NCI-H524 treated with DMSO at 0.1 percent for 48 hours (cell line): ENCODE data around the gene CAPN7.

Experiments used
- DNase-seq: peaks from one replicate; lab custom pipeline; 2025; lab: John Stamatoyannopoulos, UW

The CAPN7 gene

DNA sequence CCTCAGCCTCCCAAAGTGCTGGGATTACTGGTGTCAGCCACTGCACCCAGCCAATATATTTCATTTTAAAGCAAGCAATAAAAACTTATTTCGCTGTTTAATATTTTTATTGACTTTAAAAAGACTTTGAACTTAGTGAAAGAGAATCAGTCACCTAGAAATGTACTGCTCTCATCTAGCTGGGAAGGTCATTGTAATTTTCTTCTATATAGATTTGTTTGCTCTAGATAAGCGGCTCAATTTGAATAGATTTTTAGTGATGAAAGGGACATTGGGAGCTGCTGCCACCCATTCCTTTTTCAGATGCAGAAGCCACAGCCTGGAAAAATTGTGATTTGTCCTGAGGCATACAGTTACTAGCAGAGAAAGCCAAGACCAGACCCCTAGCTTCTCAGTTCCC lies 40.1 kb downstream of the CAPN7 start:
- DNase-seq = no peak

DNA sequence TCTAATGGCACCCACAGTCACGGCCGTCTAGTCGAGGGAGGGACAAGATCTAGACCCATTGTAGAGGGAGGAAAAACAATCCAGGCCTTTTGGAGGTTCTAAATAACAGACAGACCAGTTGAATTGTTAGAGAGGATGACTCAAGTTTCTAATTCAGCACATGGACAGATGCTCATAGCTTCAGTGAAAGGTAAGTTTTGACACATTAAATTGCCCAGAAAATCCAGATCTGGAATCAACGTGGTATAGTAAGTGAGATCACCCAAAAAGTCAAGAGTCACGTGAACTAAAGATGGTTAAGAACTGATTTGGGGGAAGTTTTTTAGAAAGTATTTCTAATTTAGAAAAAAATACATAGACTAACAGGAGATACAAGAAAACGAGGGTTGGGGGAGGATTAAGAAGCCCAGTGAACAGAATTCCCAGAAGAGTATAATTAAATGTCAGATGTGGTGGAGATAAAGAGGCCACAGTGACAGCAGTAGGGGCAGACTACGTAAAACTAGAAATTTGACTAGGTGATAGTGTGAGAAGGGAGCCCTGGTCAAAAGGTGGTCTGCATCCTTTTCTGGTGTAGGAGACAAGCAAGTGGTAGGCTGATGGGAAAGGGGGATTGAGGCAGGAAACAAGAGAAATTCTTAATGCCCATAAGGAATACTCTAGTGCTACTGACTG lies 47.1 kb downstream of the CAPN7 start:
- DNase-seq = no peak

DNA sequence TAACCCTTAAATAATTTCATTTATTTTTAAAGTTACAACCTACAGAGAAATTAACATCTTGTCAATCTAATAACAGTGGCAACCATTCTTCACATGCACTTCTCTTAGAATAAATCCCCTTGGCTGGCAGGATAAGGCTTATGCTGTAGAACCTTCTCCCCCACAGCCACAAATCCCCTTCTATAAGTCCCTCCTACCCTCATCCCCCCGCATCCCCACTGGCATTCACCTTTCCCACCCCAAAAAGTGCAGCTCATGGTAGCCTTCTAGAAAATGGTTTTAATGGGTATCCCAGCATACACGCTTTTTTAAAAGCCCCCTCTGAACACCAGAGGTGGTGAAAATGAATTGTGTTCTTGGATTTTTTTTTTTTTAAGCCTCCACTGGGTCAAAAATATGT lies 49.2 kb downstream of the CAPN7 start:
- DNase-seq = no peak

DNA sequence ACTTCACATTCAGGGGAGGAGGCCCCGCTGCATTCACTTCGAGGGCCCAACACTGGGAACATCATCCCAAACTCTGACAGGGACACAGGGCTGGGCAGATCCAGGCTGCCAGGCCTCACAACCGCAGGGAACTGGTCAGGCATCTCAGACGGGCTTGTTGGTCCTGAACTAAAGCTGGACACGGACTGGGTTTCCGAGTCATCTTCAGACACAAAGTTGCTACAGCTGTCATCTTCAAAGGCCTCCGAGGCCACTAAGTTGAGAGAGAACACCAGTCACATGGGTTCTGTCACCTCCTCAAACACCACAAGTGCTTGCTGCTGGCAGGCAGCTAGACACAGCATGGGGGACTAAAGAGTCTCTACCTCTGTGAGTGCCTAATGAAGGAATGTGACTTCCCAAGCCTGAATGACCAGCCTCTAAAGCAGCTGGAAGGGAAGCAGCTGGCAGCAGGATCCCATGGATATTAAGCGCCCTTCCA lies 50.9 kb downstream of the CAPN7 start:
- DNase-seq = no peak

DNA sequence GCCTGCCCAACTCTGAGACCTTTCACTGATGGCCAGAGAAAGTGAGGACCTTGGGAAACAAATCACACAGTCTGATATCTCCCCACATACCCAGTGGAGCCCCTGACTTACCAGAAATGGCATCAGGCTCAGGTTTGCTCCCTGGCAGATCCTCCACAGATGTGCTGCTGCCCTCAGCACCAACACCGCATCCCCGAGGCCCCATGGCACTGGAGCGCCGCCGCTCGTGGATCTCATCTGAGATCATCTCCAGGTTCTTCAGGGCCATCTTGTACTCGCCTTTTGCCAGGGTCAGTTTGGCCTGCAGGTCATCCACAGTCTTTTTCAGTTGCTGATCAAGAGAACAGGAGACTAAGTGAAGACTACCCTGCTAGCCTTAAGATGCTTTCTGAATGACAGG lies 52.7 kb downstream of the CAPN7 start:
- no peak for DNase-seq

DNA sequence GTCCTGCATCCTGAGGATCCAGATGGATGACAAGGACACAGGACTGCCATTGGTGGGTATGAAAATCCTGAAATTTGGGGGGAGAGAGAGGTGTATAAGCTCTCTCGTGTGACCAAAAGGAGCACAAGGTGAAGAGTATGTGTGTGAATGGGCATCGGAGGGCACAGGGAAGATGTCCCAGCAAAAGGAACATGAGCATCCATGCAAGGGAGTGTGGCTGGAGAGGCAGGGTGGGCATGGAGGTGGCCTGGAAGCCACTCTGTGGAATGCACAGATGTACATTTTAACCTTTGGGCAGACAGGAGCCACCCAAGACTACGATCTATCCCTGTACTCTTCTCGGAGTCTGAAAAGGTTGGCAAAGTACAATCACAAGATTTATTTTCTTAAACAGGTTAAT lies 54.5 kb downstream of the CAPN7 start:
- DNase-seq = no peak

DNA sequence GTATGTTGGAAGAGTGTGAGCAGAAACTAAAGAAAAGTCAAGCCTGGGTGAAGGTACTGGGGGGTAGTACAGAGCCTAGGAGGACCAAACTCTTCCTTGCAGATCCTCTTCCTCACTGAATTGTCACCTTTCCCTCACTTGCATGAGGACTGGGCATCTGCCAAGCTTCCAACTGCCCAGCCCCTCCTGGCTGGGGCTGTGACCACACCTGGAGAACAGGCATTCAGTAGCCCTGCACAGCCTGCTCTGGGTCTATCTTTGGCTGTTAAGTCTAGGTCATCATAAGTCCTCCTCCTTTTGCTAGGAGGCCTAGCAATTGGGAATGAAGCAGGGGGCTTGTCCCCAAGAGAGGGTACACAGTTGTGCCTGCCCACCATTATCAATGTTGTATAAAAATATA lies 55.2 kb downstream of the CAPN7 start:
- no peak for DNase-seq

DNA sequence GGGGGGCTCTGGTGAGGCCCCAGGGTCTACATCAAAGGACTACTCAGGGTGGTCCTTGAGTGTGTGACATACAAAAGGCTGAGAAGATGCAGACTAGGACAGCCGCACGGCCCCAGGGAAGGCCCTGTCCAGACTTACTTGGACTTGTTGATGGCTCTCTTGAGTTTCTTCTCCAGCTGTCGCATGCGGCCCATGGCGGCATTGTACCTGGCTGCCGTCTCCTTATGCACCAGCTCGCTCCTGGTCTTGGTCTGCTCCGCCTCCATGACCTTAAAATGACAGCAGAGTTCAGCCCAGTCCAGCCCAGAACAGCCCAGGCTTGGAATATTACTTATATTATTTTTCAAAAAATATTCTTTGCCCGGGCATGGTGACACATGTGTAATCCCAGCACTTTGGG lies 56.0 kb downstream of the CAPN7 start:
- no peak for DNase-seq

DNA sequence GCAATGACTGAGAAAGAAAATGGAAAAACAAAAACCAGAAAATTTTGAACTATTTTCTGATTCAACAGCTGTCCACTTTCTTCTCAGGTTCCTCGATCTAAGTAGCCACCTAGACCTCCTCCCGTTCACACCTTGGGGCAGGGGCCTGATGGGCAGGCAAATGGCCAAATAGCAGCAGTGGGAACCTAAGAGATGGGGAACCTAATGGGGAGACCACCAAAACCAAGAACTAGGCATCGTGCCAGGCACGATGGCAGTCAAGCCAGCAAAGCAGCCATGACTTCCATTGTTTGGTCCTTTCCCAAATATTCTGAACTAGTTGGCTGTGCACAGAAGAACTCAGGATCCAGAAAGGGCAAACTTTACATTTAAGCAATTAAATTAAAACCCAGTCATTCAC lies 57.1 kb downstream of the CAPN7 start:
- DNase-seq = no peak

DNA sequence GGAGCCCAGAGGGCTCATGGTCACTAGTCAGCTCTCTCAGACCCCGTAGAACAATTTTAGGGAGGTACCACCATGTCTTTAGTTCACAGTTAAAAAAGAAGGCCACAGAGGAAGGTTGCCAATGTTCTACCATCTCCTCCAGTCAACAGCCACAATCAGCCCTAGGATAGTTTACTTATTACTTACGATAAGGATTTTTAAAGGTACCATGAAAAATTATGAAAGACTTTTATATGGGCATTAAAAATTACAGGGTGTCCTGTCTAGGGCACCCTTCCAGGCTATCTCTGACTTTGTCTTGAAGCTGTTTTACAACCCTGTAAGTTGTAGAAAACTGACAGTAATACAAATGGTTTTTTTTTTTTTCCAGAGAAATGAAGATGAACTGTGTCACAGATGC lies 57.9 kb downstream of the CAPN7 start:
- DNase-seq = no peak

DNA sequence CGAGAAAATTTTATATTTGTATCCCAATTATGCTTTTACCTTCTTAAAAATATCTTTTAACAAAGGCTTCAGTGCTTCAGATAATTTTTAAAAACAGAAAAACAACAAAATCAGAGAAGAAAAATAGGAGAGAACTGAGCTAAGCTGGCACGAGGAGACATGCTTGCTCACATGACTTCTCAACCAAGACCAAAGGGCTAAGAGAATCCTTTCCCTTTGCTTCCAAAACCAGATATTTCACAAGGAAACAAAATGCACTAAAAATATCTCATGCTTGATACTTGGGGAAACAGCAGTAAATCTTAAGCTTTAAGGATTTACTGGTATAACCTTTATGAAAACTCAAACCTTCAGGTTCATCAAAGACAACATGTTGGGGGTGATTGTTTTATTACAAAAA lies 58.4 kb downstream of the CAPN7 start:
- no peak for DNase-seq

DNA sequence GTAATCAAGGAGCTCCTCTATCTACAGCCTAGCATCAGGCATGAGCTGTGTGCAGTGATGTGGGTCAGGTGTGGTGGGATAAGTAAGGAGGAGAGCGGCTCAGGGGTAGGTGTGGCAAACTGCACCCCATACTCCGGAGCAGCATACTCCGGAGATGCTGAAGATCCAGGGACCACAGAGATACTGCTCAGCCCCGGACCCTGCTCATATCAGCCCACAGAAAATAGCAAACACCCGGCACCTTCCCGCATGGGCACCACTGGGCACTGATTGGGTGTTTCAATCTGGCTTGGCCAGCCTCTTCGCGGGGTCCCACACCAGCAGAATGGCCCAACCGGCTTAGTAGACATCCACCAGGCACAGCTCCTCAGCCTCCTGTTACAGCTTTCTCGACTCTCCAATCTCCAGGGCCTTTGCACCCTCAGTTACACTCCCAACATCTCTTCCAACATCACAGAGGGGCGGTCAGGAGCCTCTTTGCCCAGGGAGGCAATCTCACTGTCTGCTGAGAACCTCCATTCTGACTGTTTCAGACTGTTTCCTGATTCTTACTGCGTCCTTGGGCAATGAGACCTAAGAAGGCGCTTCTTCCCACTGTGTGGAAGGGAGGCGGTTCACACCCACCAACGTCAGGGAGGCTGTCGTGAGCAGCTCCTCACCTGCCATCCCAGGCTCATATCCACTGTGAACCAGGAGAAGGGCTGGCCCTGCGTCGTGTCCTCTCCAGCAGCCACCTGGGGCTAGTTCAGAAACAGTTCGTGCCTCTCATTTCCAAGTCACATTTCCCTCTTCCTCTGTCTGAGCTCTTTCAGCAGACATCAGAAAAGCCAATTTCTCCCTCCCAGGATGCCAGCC lies 59.8 kb downstream of the CAPN7 start:
- DNase-seq = no peak

DNA sequence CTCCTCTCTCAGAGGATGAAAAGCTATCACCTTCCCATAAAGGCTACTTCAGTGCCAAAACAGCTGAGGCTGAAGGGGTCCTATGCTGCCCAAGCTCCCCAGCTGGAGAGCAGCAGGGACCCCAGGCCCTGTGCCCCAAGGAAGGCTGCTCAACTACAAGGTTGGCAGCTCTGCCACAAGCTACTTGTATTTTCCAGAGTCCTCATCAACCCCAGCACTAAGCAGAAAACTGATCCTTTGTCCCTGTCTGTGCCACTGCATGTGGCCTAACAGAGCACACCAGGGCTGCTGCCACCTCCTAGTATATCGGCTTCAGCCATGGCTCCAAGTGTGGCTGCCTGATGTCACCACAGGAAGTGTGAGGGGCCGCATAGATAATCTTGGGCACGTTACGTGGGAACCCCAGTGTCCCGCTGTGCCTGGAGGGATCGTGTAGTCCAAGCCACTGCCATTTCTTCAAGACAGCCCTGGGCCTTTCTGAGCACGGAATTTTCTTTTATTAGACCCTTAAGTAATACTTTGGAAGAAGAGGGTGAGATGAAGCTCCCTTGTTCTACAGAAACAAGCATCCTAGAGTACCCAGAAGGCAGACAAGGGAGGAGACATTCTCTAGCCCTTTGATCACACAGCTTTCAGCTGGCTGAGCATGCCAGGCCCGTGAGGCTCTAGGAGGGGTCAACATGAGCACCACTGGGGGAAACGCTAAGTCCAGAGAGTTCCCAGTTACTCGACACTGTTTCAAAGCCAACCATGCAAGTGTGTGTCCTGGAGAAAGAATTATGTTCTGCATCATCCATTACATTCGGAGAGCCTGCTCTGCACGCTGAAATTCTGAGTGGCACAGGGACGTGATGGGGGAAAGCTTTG lies 60.7 kb downstream of the CAPN7 start:
- DNase-seq = no peak

DNA sequence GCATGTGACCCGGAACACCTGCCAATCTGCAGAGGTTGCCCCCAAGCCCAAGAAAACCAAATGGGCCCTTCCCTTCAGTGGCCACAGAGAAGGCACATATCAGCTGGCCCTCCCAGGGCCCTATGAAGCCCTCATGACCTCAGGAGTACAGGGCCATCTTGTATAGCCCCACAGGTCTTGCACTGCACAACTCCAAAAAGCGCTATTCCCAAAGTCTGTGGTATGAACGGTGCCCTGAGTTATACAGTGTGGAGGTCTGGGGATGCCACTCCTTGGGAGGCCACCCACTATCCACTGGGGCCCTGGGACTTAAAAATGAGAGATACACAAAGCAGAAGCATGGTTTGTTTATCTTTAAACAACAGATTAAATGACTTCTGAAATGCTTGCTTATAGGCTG lies 61.5 kb downstream of the CAPN7 start:
- no peak for DNase-seq

DNA sequence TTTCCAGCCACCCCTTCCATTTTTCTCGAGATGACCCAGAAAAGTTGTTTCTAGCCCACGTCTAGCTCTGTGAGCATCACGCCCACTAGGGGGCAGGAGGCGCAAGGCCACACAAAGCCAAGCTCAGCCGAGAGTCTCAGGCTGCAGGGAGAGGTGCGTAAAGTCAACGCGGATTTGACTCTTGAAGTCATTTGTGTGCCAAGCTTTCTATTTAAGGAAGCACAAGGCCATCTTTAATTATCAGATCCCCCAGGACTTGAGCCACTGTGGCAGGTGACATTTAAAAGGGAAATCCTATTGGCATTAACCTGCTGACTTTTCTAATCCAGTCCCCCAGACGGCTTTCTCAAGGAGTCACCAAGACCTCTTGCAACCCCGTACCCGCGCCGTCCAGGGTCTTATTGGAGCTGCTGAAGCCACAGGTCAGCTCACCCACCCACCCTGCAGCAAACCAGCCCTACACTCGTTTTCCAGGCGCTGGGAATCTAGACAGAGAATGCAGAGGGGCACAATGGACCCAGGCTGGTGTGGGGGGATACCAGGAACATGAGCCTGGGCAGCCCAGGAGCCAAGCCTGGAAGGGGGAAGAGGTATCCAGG lies 62.1 kb downstream of the CAPN7 start:
- DNase-seq = no peak

DNA sequence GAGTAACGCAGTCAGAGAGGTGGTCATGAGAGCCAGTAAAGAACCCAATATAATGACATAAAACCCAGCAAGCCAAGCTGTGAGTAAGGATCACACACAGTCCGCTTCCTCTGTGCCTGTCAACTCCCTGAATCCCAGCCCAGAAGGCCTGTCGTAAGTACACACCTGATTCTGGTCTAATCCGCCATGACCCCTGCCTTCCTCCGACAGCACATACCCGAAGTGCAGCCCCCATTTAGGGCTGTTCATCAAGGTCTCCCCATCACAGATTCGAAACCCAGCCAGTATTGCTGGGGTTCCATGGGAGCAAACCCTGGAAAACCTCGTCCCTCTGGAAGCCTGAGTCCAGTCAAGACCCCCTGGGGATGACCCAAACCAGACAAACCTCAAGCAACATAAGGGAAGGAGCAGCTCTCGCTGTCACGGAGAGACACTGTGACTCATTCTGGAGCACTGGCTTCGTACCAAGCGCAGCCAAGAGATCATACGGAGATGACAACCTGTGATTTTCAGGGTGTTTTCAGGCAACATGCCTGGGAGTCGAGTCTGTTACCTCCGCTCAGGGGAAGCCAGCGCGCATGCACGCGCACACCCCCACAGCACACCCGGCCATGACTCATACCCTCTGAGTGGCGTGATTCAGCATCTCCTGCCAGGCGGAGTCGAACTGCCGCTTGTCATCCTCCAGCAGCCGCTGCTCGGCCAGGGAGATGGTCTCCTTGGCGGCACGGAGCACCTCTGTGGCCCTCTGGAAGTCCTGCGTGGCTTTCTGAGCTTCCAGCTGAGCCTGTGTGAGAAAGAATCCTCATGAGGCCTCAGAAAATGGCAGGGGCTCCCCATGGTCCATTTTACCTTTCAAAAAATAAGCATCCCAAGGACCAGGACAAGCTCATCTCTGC lies 63.3 kb downstream of the CAPN7 start:
- DNase-seq = no peak

DNA sequence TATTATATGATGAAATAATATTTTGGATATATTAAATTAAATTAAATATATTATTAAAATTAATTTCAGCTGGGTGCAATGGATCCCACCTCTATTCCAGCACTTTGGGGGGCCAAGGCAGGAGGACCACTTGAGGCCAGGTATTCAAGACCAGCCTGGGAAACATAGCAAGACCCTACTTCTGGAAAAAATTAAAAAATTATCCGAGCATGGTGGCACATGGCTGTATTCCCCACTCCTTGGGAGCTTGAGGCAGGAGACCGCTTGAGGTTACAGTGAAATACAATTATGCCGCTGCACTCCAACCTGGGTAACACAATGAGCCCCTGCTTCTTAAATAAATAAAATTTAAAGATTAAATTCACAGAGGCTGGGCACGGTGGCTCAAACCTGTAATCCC lies 65.0 kb downstream of the CAPN7 start:
- no peak for DNase-seq

DNA sequence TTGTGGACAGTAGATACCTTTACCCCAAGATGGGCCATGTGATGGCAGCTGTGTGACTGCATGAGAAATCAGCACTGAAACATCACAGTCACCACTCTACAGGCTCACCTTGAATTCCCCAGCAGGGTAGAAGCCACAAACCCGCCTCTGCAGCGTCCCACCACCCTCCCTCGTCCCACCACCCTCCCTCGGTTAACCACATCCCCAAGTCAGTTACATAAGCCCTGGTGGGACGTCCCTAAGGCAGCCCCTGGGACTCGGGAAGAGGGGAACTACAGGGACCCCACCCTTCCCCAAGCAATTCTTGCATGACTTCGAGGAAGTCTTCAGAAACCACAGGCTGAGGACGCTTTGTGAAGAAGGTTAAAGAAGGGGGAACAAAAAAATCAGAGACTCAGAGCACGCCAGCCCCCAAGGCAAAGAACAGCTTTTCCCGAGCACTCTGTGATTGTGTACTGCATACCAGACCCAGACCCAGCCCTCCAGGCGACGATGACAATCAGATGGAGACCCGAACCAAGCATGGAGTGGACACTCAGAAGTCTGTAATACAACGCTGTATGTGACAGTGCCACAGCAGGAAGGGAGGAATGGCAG lies 65.8 kb downstream of the CAPN7 start:
- DNase-seq = no peak

DNA sequence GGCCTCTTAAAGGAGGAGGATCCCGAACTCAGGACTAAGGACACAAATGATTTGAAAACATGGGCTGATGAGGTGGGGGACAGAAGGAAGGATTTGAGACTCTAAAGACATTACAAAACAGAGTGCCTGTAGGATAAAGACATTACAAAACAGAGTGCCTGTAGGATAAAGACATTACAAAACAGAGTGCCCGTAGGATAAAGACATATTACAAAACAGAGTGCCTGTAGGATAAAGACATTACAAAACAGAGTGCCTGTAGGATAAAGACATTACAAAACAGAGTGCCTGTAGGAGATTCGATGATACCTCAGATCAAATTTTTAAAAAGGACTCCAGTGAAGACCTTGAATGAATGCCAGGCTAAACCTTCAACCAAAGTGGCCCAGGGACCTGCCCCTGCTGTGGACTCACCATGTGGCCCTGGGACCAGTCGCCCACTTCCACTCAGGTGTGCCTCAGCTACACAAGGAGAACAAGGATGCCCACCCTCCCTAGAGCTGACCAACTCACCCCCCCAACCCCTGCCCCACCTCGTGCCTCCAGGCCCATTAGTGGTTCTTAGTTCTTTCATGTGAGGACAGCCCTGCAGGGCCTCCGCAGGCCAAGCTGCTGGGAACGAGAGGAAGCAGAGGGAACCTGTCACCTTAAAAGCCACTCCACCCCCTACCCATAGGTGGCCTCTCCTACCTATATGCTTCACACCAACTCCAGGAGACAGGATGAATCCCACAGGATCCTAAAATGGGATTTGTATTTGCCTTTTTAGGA lies 66.6 kb downstream of the CAPN7 start:
- no peak for DNase-seq

DNA sequence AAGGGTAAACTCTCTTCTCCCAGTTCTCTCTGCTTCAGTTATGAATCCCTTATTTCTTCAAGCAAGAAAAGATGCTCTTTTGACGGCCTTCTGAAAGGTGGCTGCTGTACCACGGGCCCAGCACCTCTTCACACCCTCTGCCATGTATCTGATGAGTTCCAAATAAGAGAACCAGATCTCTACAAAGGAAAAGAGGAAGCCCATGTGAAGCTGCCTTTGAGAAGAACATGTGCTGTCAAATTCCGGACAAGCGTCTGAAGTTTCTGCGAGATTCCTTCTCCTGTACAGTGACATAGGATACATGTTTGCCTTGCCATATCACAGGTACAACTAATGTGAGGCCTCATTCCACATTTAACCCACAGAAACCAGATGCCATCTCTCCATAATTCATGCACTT lies 67.2 kb downstream of the CAPN7 start:
- no peak for DNase-seq
